Measurements from ENCODE around the gene SLC1A3.

Gene SLC1A3

DNA sequence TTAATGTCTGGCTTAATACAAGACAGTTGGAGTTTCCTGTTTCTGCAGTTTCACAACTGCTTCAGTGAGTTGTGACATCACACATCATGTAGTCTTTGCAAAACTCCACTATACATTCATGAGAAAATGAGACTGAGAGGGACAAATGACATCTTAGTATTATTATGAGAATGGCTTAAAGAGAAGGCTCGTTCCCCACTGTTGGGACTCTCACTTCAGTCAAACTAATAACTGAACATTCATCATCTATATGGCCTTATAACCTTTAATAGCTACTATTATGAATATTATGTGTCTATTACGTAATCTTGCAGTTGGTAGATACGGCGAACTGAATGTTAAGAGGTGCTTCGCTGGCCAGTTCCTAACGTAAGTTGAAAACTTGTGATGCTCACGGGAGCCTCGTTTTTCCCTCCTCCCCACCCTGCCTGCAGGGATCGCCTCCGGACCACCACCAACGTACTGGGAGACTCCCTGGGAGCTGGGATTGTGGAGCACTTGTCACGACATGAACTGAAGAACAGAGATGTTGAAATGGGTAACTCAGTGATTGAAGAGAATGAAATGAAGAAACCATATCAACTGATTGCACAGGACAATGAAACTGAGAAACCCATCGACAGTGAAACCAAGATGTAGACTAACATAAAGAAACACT lies 79.4 kb downstream of the SLC1A3 start:
- Histone ChIP-seq H3K27me3 (no peaks in the 10 kb centered on the region), H3K36me3 (no peaks in the 10 kb centered on the region), H3K4me3 (ENCODE audit: low read depth, low read length) (no peak overlapping the region), H3K9me3 (no peaks in the 10 kb centered on the region), H3K4me1 (no peaks in the 10 kb centered on the region)
- no peak for DNase-seq
- TF ChIP-seq CTCF (IDR thresholded peaks at IDR 0.05; ENCODE audit: low read depth, low read length), result no peak

- H3K4me1 ChIP-seq, result no peaks in the 10 kb centered on the region
- no peak for TF ChIP-seq CTCF (IDR thresholded peaks at IDR 0.05; ENCODE audit: low read depth, low read length)
These were observed 80.5 kb downstream of the SLC1A3 start for GRCh38 chr5:36686881-36687280.

DNA sequence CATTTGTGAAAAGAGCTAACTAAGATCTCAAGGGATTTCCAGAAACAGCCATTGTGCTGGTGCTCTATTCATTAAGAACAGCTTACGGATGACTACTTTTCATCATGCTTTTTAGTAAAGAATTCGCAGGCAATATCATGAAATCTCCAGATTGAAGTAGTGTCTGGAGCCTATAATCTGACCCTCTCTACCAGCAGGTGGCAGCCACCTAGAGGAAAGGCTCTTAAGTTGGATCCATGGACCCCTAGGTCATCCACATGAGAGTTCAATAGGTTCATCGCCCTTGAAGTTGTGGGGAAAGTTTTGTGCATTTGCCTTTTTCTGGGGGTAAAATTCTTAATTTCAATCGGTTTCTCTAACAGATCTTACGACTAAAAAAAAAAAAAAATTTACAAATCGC lies 82.3 kb downstream of the SLC1A3 start:
- no peak for DNase-seq
- no peaks in the 10 kb centered on the region for H3K4me1 ChIP-seq
- TF ChIP-seq CTCF (IDR thresholded peaks at IDR 0.05; ENCODE audit: low read depth, low read length), result peak; percentile 56

More at GRCh38 chr5:36686881-36687280, 80.5 kb downstream of the SLC1A3 start:
- no peaks in the 10 kb centered on the region for H3K9me3 ChIP-seq
- no peak overlapping the region for H3K4me3 ChIP-seq (ENCODE audit: low read depth, low read length)
- DNase-seq, result no peak
- H3K27me3 ChIP-seq, result no peaks in the 10 kb centered on the region
- no peaks in the 10 kb centered on the region for H3K36me3 ChIP-seq

GRCh38 chr5:36689225-36689624 lies 82.8 kb downstream of the SLC1A3 start:
- Histone ChIP-seq H3K9me3 (no peaks in the 10 kb centered on the region), H3K36me3 (no peaks in the 10 kb centered on the region), H3K4me3 (ENCODE audit: low read depth, low read length) (no peak overlapping the region), H3K4me1 (no peaks in the 10 kb centered on the region), H3K27me3 (no peaks in the 10 kb centered on the region)
- DNase-seq, result no peak
- no peak for TF ChIP-seq CTCF (IDR thresholded peaks at IDR 0.05; ENCODE audit: low read depth, low read length)

More for the DNA sequence above, 82.3 kb downstream of the SLC1A3 start:
- Histone ChIP-seq H3K9me3 (no peaks in the 10 kb centered on the region), H3K27me3 (no peaks in the 10 kb centered on the region), H3K36me3 (no peaks in the 10 kb centered on the region), H3K4me3 (ENCODE audit: low read depth, low read length) (no peak overlapping the region)

- DNase-seq, result peak; percentile 81
- TF ChIP-seq CTCF (IDR thresholded peaks at IDR 0.05; ENCODE audit: low read depth, low read length), result peak; percentile 89
- H3K36me3 ChIP-seq, result no peaks in the 10 kb centered on the region
- H3K4me1 ChIP-seq, result no peaks in the 10 kb centered on the region
- no peaks in the 10 kb centered on the region for H3K27me3 ChIP-seq
- H3K9me3 ChIP-seq, result no peaks in the 10 kb centered on the region
- peak overlapping the region; percentile 70 for H3K4me3 ChIP-seq (ENCODE audit: low read depth, low read length)
These were observed 83.9 kb downstream of the SLC1A3 start for GRCh38 chr5:36690041-36690961.

- Histone ChIP-seq H3K4me1 (no peaks in the 10 kb centered on the region), H3K27me3 (no peaks in the 10 kb centered on the region), H3K36me3 (no peaks in the 10 kb centered on the region), H3K4me3 (ENCODE audit: low read depth, low read length) (no peak overlapping the region), H3K9me3 (no peaks in the 10 kb centered on the region)
- DNase-seq, result no peak
- TF ChIP-seq CTCF (IDR thresholded peaks at IDR 0.05; ENCODE audit: low read depth, low read length), result no peak
These were observed 84.8 kb downstream of the SLC1A3 start for GRCh38 chr5:36691226-36691625.
